Gastroesophageal sphincter (tissue), 4 donors: ENCODE results near the gene MTLN. TPM values are rescaled to one million over a fixed set of nuclear protein-coding genes. Genes with fewer than 3 reads are reported as not detected.
"Not testable (repeated sequence)": the region's sequence is repeated elsewhere in the genome, so short reads cannot be mapped to it uniquely, and the experiment has no call there.

Experiments used
- ATAC-seq: fragments of 150-250 bp; one replicate; pipeline ENCODE4 v1.9.1; 2016; ENCODE audit warnings: mild to moderate bottlenecking, moderate library complexity
- H3K27ac ChIP-seq, 4 donors: fragments of 200-600 bp; sonication (generic) in 3 of 4; 1 replicate in 3 of 4; 2 replicates in 1 of 4; pipeline ENCODE4 v1.5.1; 2016 to 2019
- H3K27me3 ChIP-seq: fragments of 200-600 bp; sonication (generic); one replicate; pipeline ENCODE4 v1.5.1; 2019
- H3K36me3 ChIP-seq, 2 donors: fragments of 200-600 bp; sonication (generic); one replicate each; pipeline ENCODE4 v1.5.1; 2019; ENCODE audit warnings: control low read depth in 1 of 2
- H3K4me1 ChIP-seq, 3 donors: fragments of 200-600 bp; sonication (generic); 1 replicate in 2 of 3; 2 replicates in 1 of 3; pipeline ENCODE4 v1.5.1; 2016 to 2019; ENCODE audit warnings: control low read depth in 2 of 3
- H3K4me3 ChIP-seq, 2 donors: fragments of 200-600 bp; sonication (generic); one replicate each; pipeline ENCODE4 v1.5.1; 2019; ENCODE audit warnings: mild to moderate bottlenecking in 1 of 2, moderate library complexity in 1 of 2
- H3K9me3 ChIP-seq, 3 donors: fragments of 200-600 bp; sonication (generic); one replicate each; pipeline ENCODE4 v1.5.1; 2017 to 2019; ENCODE audit warnings: control low read depth in 2 of 3
- CTCF ChIP-seq, 4 experiments: fragments of 200-600 bp in 2 of 4; fragments of 450-650 bp in 2 of 4; sonication (generic) in 1 of 4; IDR thresholded peaks; one replicate each; pipeline ENCODE4 v1.5.1; 2017 to 2019; ENCODE audit warnings: antibody characterized with exemption in 4 of 4, mild to moderate bottlenecking in 2 of 4, moderate library complexity in 2 of 4
- EP300 ChIP-seq: sonication (generic); formaldehyde crosslinking; IDR thresholded peaks from one replicate; pipeline ENCODE4 v1.6.1; 2017; ENCODE audit warnings: antibody characterized with exemption, mild to moderate bottlenecking
- POLR2A ChIP-seq, 2 donors: fragments of 450-650 bp; IDR thresholded peaks; one replicate each; pipeline ENCODE4 v1.6.1; 2017; ENCODE audit warnings: antibody characterized with exemption in 2 of 2, mild to moderate bottlenecking in 2 of 2, moderate library complexity in 1 of 2
- POLR2AphosphoS5 ChIP-seq: sonication (generic); formaldehyde crosslinking; IDR thresholded peaks from one replicate; pipeline ENCODE4 v1.6.1; 2017; ENCODE audit warnings: antibody characterized with exemption
- WGBS, 2 donors: methylation state at CpG; one replicate each; pipeline ENCODE4 v1.1.5; 2018; ENCODE audit warnings: low coverage in 1 of 2; 5-methylcytosine and 5-hydroxymethylcytosine counted together
- total RNA-seq, 4 donors: library from RNA; depleted of rRNA; stranded (reverse); fragments of >200 nt; gene quantifications; one replicate each; pipeline ENCODE4 v1.1.0, GENCODE V29; 2016

MTLN gene
- total RNA-seq, 4 donors from 2014 or later: 81.1 to 170 (median 147) TPM

- WGBS, 2 donors: 65 to 71% methylated on average over 3 of the region's 3 CpGs
- no peaks in the 10 kb centered on the region for H3K9me3 ChIP-seq
- peaks cover 0 to 19% of the 10 kb centered on the region in 2 donors for H3K36me3 ChIP-seq
- no peak overlapping the region for H3K4me3 ChIP-seq
- no peak overlapping the region for H3K27ac ChIP-seq
- no peak for ATAC-seq
- no peak for TF ChIP-seq POLR2A (IDR thresholded peaks at IDR 0.05)
- TF ChIP-seq EP300: no peak
- no peak for TF ChIP-seq POLR2AphosphoS5
- TF ChIP-seq CTCF (IDR thresholded peaks at IDR 0.05): no peak
- no peaks in the 10 kb centered on the region for H3K27me3 ChIP-seq
- H3K4me1 ChIP-seq: no peaks in the 10 kb centered on the region
Observed at GRCh38 chr2:110198016-110198415, 14.3 kb downstream of the MTLN start.

- Histone ChIP-seq H3K4me1 (no peaks in the 10 kb centered on the region), H3K9me3 (no peaks in the 10 kb centered on the region), H3K27me3 (no peaks in the 10 kb centered on the region), H3K27ac (no peak overlapping the region), H3K36me3 (peaks cover 0 to 19% of the 10 kb centered on the region in 2 donors), H3K4me3 (no peak overlapping the region)
- TF ChIP-seq CTCF (IDR thresholded peaks at IDR 0.05): no peak
- TF ChIP-seq POLR2A (IDR thresholded peaks at IDR 0.05): no peak
- TF ChIP-seq POLR2AphosphoS5: no peak
- TF ChIP-seq EP300: no peak
- 83 to 84% methylated on average over 4 of the region's 4 CpGs for WGBS, 2 donors
- ATAC-seq: no peak
Observed at GRCh38 chr2:110197452-110197851, 14.9 kb downstream of the MTLN start.

GRCh38 chr2:110190169-110190568, 22.2 kb downstream of the MTLN start:
- peaks cover 0 to 31% of the 10 kb centered on the region in 2 donors for H3K36me3 ChIP-seq
- not testable (repeated sequence) for H3K27ac ChIP-seq, H3K4me3 ChIP-seq, H3K27me3 ChIP-seq, H3K9me3 ChIP-seq, ATAC-seq, H3K4me1 ChIP-seq
- no CpG with 5 or more reads among the region's 23 CpGs for WGBS, 2 donors

GRCh38 chr2:110182449-110182848, 29.9 kb downstream of the MTLN start:
- TF ChIP-seq CTCF (IDR thresholded peaks at IDR 0.05) (no peak), POLR2AphosphoS5 (no peak), POLR2A (IDR thresholded peaks at IDR 0.05) (no peak), EP300 (no peak)
- H3K4me3 ChIP-seq: no peak overlapping the region
- peaks cover 0 to 13% (median 0%) of the 10 kb centered on the region in 3 donors for H3K9me3 ChIP-seq
- H3K27me3 ChIP-seq: no peaks in the 10 kb centered on the region
- no peak overlapping the region for H3K27ac ChIP-seq
- peaks cover 0 to 36% of the 10 kb centered on the region in 2 donors for H3K36me3 ChIP-seq
- 90% methylated on average over 2 of the region's 2 CpGs; no CpG with 5 or more reads in 1 of the 2 donors for WGBS, 2 donors
- H3K4me1 ChIP-seq: no peaks in the 10 kb centered on the region
- no peak for ATAC-seq

- Histone ChIP-seq H3K27ac (no peak overlapping the region), H3K4me1 (no peaks in the 10 kb centered on the region), H3K9me3 (peaks cover 0 to 13% (median 0%) of the 10 kb centered on the region in 3 donors), H3K4me3 (no peak overlapping the region), H3K27me3 (no peaks in the 10 kb centered on the region), H3K36me3 (peaks cover 0 to 30% of the 10 kb centered on the region in 2 donors)
- TF ChIP-seq POLR2A (IDR thresholded peaks at IDR 0.05) (no peak), EP300 (no peak), CTCF (IDR thresholded peaks at IDR 0.05) (no peak), POLR2AphosphoS5 (no peak)
- no peak for ATAC-seq
Observed at GRCh38 chr2:110180036-110180435, 32.3 kb downstream of the MTLN start.
